Large intestine (tissue), 3 donors: Measurements from ENCODE around the gene ITPKB. TPM values are rescaled to one million over a fixed set of nuclear protein-coding genes. Genes with fewer than 3 reads are reported as not detected.
"Not testable (repeated sequence)": the region's sequence is repeated elsewhere in the genome, so short reads cannot be mapped to it uniquely, and the experiment has no call there.

Experiments used
- DNase-seq, 2 donors: peaks; one replicate each; pipeline versions ENCODE4 v3.0.0 to v3.0.0-alpha.2; 2013
- H3K27ac ChIP-seq: one replicate; pipeline ENCODE4 v1.5.1; 2013; ENCODE audit warnings: low read length
- H3K27me3 ChIP-seq: 2 replicates; pipeline ENCODE4 v1.6.1; 2013; ENCODE audit warnings: low read length; ENCODE audit not compliant: control insufficient read depth, insufficient read depth
- H3K36me3 ChIP-seq: 2 replicates; pipeline ENCODE4 v1.6.1; 2013; ENCODE audit warnings: low read length; ENCODE audit not compliant: control insufficient read depth, insufficient read depth
- H3K4me1 ChIP-seq: one replicate; pipeline ENCODE4 v1.6.1; 2013; ENCODE audit warnings: low read length; ENCODE audit not compliant: control insufficient read depth, insufficient read depth
- H3K4me3 ChIP-seq: one replicate; pipeline ENCODE4 v1.5.1; 2013; ENCODE audit warnings: low read length
- H3K9me3 ChIP-seq: one replicate; pipeline ENCODE4 v1.6.1; 2013; ENCODE audit warnings: mild to moderate bottlenecking, low read depth, low read length, moderate library complexity; ENCODE audit not compliant: control insufficient read depth
- WGBS: methylation state at CpG from one replicate; pipeline ENCODE4 v1.1.5; 2013; ENCODE audit warnings: low lambda C conversion rate; ENCODE audit not compliant: insufficient coverage; 5-methylcytosine and 5-hydroxymethylcytosine counted together
- polyA plus RNA-seq: library from polyadenylated mRNA; unstranded; fragments of 120-200 nt; gene quantifications from one replicate; pipeline ENCODE4 v1.2.1, GENCODE V29; 2013

ITPKB gene
- polyA plus RNA-seq, 1 donor: 13.0 TPM

- Histone ChIP-seq H3K4me3 (no peak overlapping the region), H3K27me3 (no peaks in the 10 kb centered on the region), H3K4me1 (peaks cover 4% of the 10 kb centered on the region), H3K36me3 (no peaks in the 10 kb centered on the region), H3K9me3 (no peaks in the 10 kb centered on the region), H3K27ac (no peak overlapping the region)
- no CpG with 5 or more reads among the region's 10 CpGs for WGBS
- peak; percentile 76 to 88 for DNase-seq
These were observed 40.5 kb upstream of the ITPKB start for GRCh38 chr1:226779561-226779960.

- WGBS: 80% methylated on average over 2 of the region's 5 CpGs
- Histone ChIP-seq H3K36me3 (no peaks in the 10 kb centered on the region), H3K9me3 (no peaks in the 10 kb centered on the region), H3K4me3 (no peak overlapping the region), H3K4me1 (peaks cover 4% of the 10 kb centered on the region), H3K27ac (no peak overlapping the region), H3K27me3 (no peaks in the 10 kb centered on the region)
- DNase-seq: no peak
These were observed 39.6 kb upstream of the ITPKB start for GRCh38 chr1:226778657-226779058.

GRCh38 chr1:226776975-226777374, 37.9 kb upstream of the ITPKB start:
- Histone ChIP-seq H3K9me3 (no peaks in the 10 kb centered on the region), H3K4me3 (no peak overlapping the region), H3K36me3 (no peaks in the 10 kb centered on the region), H3K27ac (no peak overlapping the region), H3K27me3 (no peaks in the 10 kb centered on the region), H3K4me1 (peaks cover 4% of the 10 kb centered on the region)
- DNase-seq: no peak
- WGBS: no CpG with 5 or more reads among the region's 1 CpG

GRCh38 chr1:226776066-226776465, 37.0 kb upstream of the ITPKB start:
- DNase-seq: no peak
- Histone ChIP-seq H3K4me1 (peaks cover 4% of the 10 kb centered on the region), H3K27me3 (no peaks in the 10 kb centered on the region), H3K4me3 (no peak overlapping the region), H3K9me3 (no peaks in the 10 kb centered on the region), H3K27ac (no peak overlapping the region), H3K36me3 (no peaks in the 10 kb centered on the region)
- WGBS: 100% methylated on average over 4 of the region's 6 CpGs

GRCh38 chr1:226772446-226773139, 33.5 kb upstream of the ITPKB start:
- Histone ChIP-seq H3K9me3 (no peaks in the 10 kb centered on the region), H3K4me3 (no peak overlapping the region), H3K36me3 (no peaks in the 10 kb centered on the region), H3K27me3 (no peaks in the 10 kb centered on the region), H3K4me1 (no peaks in the 10 kb centered on the region), H3K27ac (no peak overlapping the region)
- WGBS: 40% methylated on average over 1 of the region's 7 CpGs
- DNase-seq: no peak

GRCh38 chr1:226767170-226767569, 28.1 kb upstream of the ITPKB start:
- H3K27ac ChIP-seq, H3K36me3 ChIP-seq, DNase-seq, H3K4me1 ChIP-seq, H3K9me3 ChIP-seq, H3K4me3 ChIP-seq: not testable (repeated sequence)
- WGBS: no CpG with 5 or more reads among the region's 3 CpGs
- peaks cover 26% of the 10 kb centered on the region for H3K27me3 ChIP-seq

GRCh38 chr1:226766565-226766964, 27.5 kb upstream of the ITPKB start:
- Histone ChIP-seq H3K9me3 (no peaks in the 10 kb centered on the region), H3K27me3 (peaks cover 27% of the 10 kb centered on the region), H3K36me3 (no peaks in the 10 kb centered on the region), H3K4me1 (no peaks in the 10 kb centered on the region), H3K4me3 (no peak overlapping the region), H3K27ac (no peak overlapping the region)
- WGBS: 64% methylated on average over 3 of the region's 3 CpGs
- no peak for DNase-seq

- no peak overlapping the region for H3K27ac ChIP-seq
- H3K4me1 ChIP-seq: no peaks in the 10 kb centered on the region
- H3K36me3 ChIP-seq: no peaks in the 10 kb centered on the region
- no peaks in the 10 kb centered on the region for H3K9me3 ChIP-seq
- no peak overlapping the region for H3K4me3 ChIP-seq
- peaks cover 27% of the 10 kb centered on the region for H3K27me3 ChIP-seq
- no peak for DNase-seq
- WGBS: 100% methylated on average over 1 of the region's 2 CpGs
These were observed 25.5 kb upstream of the ITPKB start for GRCh38 chr1:226764533-226764932.

- 33% methylated on average over 1 of the region's 4 CpGs for WGBS
- H3K27ac ChIP-seq: no peak overlapping the region
- H3K4me3 ChIP-seq: no peak overlapping the region
- H3K9me3 ChIP-seq: no peaks in the 10 kb centered on the region
- no peaks in the 10 kb centered on the region for H3K4me1 ChIP-seq
- peaks cover 27% of the 10 kb centered on the region for H3K27me3 ChIP-seq
- H3K36me3 ChIP-seq: no peaks in the 10 kb centered on the region
- no peak for DNase-seq
These were observed 24.8 kb upstream of the ITPKB start for GRCh38 chr1:226763905-226764264.

GRCh38 chr1:226762988-226763904, 24.2 kb upstream of the ITPKB start:
- Histone ChIP-seq H3K4me3 (no peak overlapping the region), H3K9me3 (no peaks in the 10 kb centered on the region), H3K27me3 (peaks cover 27% of the 10 kb centered on the region), H3K27ac (no peak overlapping the region), H3K36me3 (no peaks in the 10 kb centered on the region), H3K4me1 (no peaks in the 10 kb centered on the region)
- WGBS: 100% methylated on average over 1 of the region's 7 CpGs
- no peak for DNase-seq
